Ovary (tissue), 3 donors: ENCODE results near the gene CCDC91.

ENCODE experiments used
- EP300 ChIP-seq: sonication (generic); formaldehyde crosslinking; IDR thresholded peaks from one replicate; pipeline ENCODE4 v1.6.1; 2017; ENCODE audit warnings: antibody characterized with exemption
- POLR2A ChIP-seq: fragments of 450-650 bp; IDR thresholded peaks from one replicate; pipeline ENCODE4 v1.6.1; 2017; ENCODE audit warnings: antibody characterized with exemption, mild to moderate bottlenecking, moderate library complexity
- TF ChIP-seq, protein P1 (sequence below), 3 donors: fragments of 450-650 bp in 2 of 3; fragments of 200-600 bp in 1 of 3; IDR thresholded peaks; one replicate each; pipeline versions ENCODE4 v1.5.1 to v1.8.0; 2016 to 2022; ENCODE audit warnings: antibody characterized with exemption in 3 of 3, mild to moderate bottlenecking in 1 of 3
- donor health status: DM: no; HTN: no; CAD: no.

DNA sequence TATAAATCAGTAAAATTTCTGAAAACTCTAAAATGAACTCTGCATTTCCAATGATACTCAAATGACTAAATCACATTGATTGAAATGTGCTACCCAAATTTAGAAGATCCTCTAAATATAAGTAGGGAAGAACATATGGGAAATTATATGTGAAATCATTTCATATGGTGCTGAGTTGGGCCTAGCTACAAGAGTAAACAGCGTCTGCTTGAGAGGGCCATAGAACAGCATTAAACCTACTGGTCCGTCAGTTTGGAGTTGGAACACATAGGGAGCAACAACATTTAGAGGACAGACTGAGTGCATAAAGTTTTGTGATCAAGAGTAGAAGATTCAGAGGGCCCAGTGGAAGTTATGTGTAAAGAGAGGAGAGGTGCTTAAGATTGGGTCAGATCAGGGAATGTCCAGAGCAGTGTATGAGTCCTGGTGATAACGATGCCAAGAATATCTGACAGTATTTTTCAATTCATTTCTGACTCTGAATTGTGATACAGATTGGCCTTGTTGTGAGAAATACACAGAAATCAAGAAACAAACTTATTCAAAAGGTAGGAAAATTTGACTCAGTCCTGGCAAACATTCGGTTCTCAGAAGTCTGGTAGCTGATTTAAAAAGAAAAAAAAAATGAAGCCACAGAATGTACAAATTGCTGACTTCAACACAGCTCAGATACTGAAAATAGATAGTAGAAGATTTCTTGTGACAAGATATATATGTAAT, 362.2 kb downstream of the CCDC91 start:
- TF ChIP-seq, protein P1, sequence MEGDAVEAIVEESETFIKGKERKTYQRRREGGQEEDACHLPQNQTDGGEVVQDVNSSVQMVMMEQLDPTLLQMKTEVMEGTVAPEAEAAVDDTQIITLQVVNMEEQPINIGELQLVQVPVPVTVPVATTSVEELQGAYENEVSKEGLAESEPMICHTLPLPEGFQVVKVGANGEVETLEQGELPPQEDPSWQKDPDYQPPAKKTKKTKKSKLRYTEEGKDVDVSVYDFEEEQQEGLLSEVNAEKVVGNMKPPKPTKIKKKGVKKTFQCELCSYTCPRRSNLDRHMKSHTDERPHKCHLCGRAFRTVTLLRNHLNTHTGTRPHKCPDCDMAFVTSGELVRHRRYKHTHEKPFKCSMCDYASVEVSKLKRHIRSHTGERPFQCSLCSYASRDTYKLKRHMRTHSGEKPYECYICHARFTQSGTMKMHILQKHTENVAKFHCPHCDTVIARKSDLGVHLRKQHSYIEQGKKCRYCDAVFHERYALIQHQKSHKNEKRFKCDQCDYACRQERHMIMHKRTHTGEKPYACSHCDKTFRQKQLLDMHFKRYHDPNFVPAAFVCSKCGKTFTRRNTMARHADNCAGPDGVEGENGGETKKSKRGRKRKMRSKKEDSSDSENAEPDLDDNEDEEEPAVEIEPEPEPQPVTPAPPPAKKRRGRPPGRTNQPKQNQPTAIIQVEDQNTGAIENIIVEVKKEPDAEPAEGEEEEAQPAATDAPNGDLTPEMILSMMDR (IDR thresholded peaks at IDR 0.05): no peak
- TF ChIP-seq EP300 (no peak), POLR2A (no peak)
